HEK293T (cell line): ENCODE data around the gene COL4A4.

Experiments used
- CTCF ChIA-PET: fragments of 350-600 bp; formaldehyde crosslinking; extraction: SDS; loops from one replicate; lab custom pipeline; 2021; ENCODE audit warnings: antibody characterized with exemption, inconsistent platforms; lab: Yijun Ruan, JAX
- POLR2A ChIA-PET: fragments of 350-600 bp; formaldehyde crosslinking; extraction: SDS; loops from one replicate; lab custom pipeline; 2020; ENCODE audit warnings: antibody characterized with exemption, inconsistent platforms; lab: Yijun Ruan, JAX
- DNase-seq: peaks from one replicate; pipeline ENCODE4 v3.0.0; 2012; ENCODE audit warnings: mixed read lengths; ENCODE audit errors: extremely low spot score
- ARNT ChIP-seq: fragments of 450-650 bp; IDR thresholded peaks from 2 replicates; pipeline ENCODE4 v1.6.1; 2017; ENCODE audit warnings: mild to moderate bottlenecking
- BHLHE40 ChIP-seq: fragments of 450-650 bp; IDR thresholded peaks from 2 replicates; pipeline ENCODE4 v1.6.1; 2016; ENCODE audit warnings: mild to moderate bottlenecking, moderate library complexity, borderline replicate concordance
- CTBP1 ChIP-seq: fragments of 450-650 bp; IDR thresholded peaks from 2 replicates; pipeline ENCODE4 v1.6.1; 2016; ENCODE audit warnings: borderline replicate concordance
- ELF4 ChIP-seq: fragments of 450-650 bp; IDR thresholded peaks from 2 replicates; pipeline ENCODE4 v1.6.1; 2017; ENCODE audit warnings: antibody characterized with exemption
- FOXA1 ChIP-seq: fragments of 450-650 bp; IDR thresholded peaks from 2 replicates; pipeline ENCODE4 v1.6.1; 2016; ENCODE audit warnings: mild to moderate bottlenecking
- FOXK2 ChIP-seq: fragments of 450-650 bp; IDR thresholded peaks from 2 replicates; pipeline ENCODE4 v1.6.1; 2016; ENCODE audit warnings: mild to moderate bottlenecking
- FOXM1 ChIP-seq: fragments of 450-650 bp; IDR thresholded peaks from 2 replicates; pipeline ENCODE4 v1.6.1; 2017; ENCODE audit warnings: mild to moderate bottlenecking, borderline replicate concordance
- HDGF ChIP-seq: fragments of 450-650 bp; IDR thresholded peaks from 2 replicates; pipeline ENCODE4 v1.6.1; 2017; ENCODE audit warnings: antibody characterized with exemption, borderline replicate concordance
- L3MBTL2 ChIP-seq: fragments of 450-650 bp; conservative IDR thresholded peaks from 2 replicates; pipeline ENCODE4 v1.6.1; 2016; ENCODE audit warnings: mild to moderate bottlenecking
- LEF1 ChIP-seq: fragments of 450-650 bp; IDR thresholded peaks from 2 replicates; pipeline ENCODE4 v1.6.1; 2017; ENCODE audit warnings: mild to moderate bottlenecking, borderline replicate concordance
- NFRKB ChIP-seq: fragments of 450-650 bp; IDR thresholded peaks from 2 replicates; pipeline ENCODE4 v1.6.1; 2016; ENCODE audit warnings: mild to moderate bottlenecking, moderate library complexity
- SP1 ChIP-seq: fragments of 450-650 bp; IDR thresholded peaks from 2 replicates; pipeline ENCODE4 v1.6.1; 2017
- SUZ12 ChIP-seq: fragments of 450-650 bp; IDR thresholded peaks from 2 replicates; pipeline ENCODE4 v1.6.1; 2016; ENCODE audit warnings: mild to moderate bottlenecking
- TARDBP ChIP-seq: fragments of 450-650 bp; IDR thresholded peaks from 2 replicates; pipeline ENCODE4 v1.6.1; 2016
- ZNF384 ChIP-seq: fragments of 450-650 bp; IDR thresholded peaks from 2 replicates; pipeline ENCODE4 v1.6.1; 2016
- TF ChIP-seq, protein P1 (sequence below): fragments of 450-650 bp; IDR thresholded peaks from 2 replicates; pipeline ENCODE4 v1.6.1; 2016

The COL4A4 gene

GRCh38 chr2:227013881-227014280 lies 150.1 kb downstream of the COL4A4 start:
- CTCF ChIA-PET = no interaction called here
- POLR2A ChIA-PET = no interaction called here
- DNase-seq = no peak
- TF ChIP-seq SP1 = no peak
- TF ChIP-seq SUZ12 = no peak
- no peak for TF ChIP-seq TARDBP
- no peak for TF ChIP-seq FOXK2
- TF ChIP-seq NFRKB = no peak
- TF ChIP-seq CTBP1 = no peak
- TF ChIP-seq LEF1 = no peak
- no peak for TF ChIP-seq FOXA1
- TF ChIP-seq, protein P1, sequence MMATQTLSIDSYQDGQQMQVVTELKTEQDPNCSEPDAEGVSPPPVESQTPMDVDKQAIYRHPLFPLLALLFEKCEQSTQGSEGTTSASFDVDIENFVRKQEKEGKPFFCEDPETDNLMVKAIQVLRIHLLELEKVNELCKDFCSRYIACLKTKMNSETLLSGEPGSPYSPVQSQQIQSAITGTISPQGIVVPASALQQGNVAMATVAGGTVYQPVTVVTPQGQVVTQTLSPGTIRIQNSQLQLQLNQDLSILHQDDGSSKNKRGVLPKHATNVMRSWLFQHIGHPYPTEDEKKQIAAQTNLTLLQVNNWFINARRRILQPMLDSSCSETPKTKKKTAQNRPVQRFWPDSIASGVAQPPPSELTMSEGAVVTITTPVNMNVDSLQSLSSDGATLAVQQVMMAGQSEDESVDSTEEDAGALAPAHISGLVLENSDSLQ = no peak
- TF ChIP-seq FOXM1 = no peak
- no peak for TF ChIP-seq ELF4
- TF ChIP-seq HDGF = no peak
- TF ChIP-seq ARNT = no peak
- no peak for TF ChIP-seq ZNF384
- no peak for TF ChIP-seq L3MBTL2
- no peak for TF ChIP-seq BHLHE40

GRCh38 chr2:227013330-227013729 lies 150.7 kb downstream of the COL4A4 start:
- CTCF ChIA-PET = no interaction called here
- DNase-seq = no peak
- TF ChIP-seq NFRKB (no peak), CTBP1 (no peak), SUZ12 (no peak), LEF1 (no peak), FOXK2 (no peak), ZNF384 (no peak), L3MBTL2 (no peak), TARDBP (no peak), HDGF (no peak), ELF4 (no peak)
- POLR2A ChIA-PET = no interaction called here

DNA sequence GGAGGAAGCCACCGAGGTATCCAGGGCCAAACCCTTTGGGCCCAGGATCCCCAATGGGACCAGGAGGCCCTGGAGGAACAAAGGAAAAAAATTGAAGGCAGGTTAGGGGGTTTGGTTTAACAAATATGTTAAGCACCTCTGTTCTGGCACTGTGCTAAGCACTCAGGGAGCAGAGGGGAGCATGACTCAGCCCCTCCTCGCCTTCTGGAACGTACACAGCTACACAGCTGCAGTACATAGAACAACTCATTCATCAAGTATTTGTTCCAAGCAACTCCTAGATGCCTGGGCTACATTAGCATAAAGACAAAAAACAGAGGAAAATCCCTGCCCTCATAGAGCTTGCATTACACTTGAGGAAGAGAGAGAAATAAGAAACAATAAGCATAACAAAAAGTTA lies 153.6 kb downstream of the COL4A4 start:
- no peak for TF ChIP-seq NFRKB
- TF ChIP-seq TARDBP = no peak
- TF ChIP-seq L3MBTL2 = no peak
- TF ChIP-seq, protein P1 = no peak
- TF ChIP-seq ARNT = no peak
- CTCF ChIA-PET = no interaction called here
- no peak for DNase-seq
- POLR2A ChIA-PET = no interaction called here

GRCh38 chr2:227007940-227008339 lies 156.1 kb downstream of the COL4A4 start:
- DNase-seq = no peak
- TF ChIP-seq CTBP1 (no peak), NFRKB (no peak), SUZ12 (no peak), ARNT (no peak), FOXK2 (no peak), LEF1 (no peak), HDGF (no peak), TARDBP (no peak), ZNF384 (no peak), FOXM1 (no peak), ELF4 (no peak), SP1 (no peak)
- ChIA-PET CTCF (no interaction called here), POLR2A (no interaction called here)

- TF ChIP-seq, protein P1 = no peak
- no peak for TF ChIP-seq NFRKB
- no peak for TF ChIP-seq L3MBTL2
- no peak for TF ChIP-seq ZNF384
- no peak for TF ChIP-seq CTBP1
- TF ChIP-seq FOXA1 = no peak
- no peak for TF ChIP-seq TARDBP
- no peak for TF ChIP-seq FOXM1
- TF ChIP-seq LEF1 = no peak
- TF ChIP-seq ELF4 = no peak
- no peak for TF ChIP-seq SUZ12
- no peak for TF ChIP-seq BHLHE40
- no peak for TF ChIP-seq HDGF
- TF ChIP-seq SP1 = no peak
- no peak for TF ChIP-seq FOXK2
- TF ChIP-seq ARNT = no peak
- no peak for DNase-seq
- POLR2A ChIA-PET = no interaction called here
- CTCF ChIA-PET = interaction anchor here (0.6 kb wide), 1 partner anchor 214 kb away, joined by 3 read pairs; no protein-coding TSS in a partner anchor
Observed at GRCh38 chr2:227007148-227007547, 156.9 kb downstream of the COL4A4 start.

- ChIA-PET POLR2A (no interaction called here), CTCF (no interaction called here)
- no peak for TF ChIP-seq TARDBP
- no peak for TF ChIP-seq NFRKB
- TF ChIP-seq BHLHE40 = no peak
- no peak for TF ChIP-seq CTBP1
- no peak for TF ChIP-seq L3MBTL2
- no peak for TF ChIP-seq FOXK2
- TF ChIP-seq ZNF384 = no peak
- no peak for DNase-seq
Observed at GRCh38 chr2:227006189-227006897, 157.7 kb downstream of the COL4A4 start.
